CD4-positive, alpha-beta T cell treated with Interleukin-10 for 1 hour (primary cell): ENCODE data around the gene TSPO.

Experiments
- DNase-seq: peaks from one replicate; pipeline ENCODE4 v3.0.0-alpha.2; 2020

The TSPO gene

DNA sequence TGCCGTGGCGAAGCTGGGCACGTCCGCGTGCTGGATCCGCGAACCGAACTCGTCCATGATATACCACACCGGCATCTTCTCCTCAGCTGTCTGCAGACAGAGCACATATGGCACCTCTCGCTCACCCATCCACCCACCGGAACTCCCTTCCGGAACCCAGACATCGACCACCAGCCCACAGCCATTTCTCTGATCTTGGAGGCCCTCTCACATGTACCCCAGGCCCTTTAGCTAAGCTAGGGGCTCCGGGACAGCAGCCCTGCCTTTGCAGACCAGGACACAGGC, 28.5 kb downstream of the TSPO start:
- DNase-seq: no peak

DNA sequence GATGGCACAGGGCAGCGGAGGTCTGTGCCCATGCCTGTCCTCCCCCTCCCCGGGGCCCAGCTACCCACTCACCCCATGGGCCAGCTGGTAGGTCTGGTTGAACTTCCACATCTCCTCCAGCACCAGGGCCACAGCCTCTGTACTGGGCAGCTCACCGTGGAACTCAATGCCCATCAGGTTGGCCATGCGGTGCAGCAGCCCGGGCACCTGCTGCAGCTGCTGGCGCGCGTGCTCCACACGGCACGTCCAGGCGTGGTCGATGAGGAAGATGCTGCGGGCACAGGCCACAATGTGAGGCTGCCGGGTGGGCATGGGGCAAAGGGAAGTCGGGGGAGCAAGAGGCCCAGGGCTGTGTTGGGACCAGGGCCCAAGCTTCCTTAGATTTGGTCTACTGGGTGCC, 29.3 kb downstream of the TSPO start:
- DNase-seq: no peak

DNA sequence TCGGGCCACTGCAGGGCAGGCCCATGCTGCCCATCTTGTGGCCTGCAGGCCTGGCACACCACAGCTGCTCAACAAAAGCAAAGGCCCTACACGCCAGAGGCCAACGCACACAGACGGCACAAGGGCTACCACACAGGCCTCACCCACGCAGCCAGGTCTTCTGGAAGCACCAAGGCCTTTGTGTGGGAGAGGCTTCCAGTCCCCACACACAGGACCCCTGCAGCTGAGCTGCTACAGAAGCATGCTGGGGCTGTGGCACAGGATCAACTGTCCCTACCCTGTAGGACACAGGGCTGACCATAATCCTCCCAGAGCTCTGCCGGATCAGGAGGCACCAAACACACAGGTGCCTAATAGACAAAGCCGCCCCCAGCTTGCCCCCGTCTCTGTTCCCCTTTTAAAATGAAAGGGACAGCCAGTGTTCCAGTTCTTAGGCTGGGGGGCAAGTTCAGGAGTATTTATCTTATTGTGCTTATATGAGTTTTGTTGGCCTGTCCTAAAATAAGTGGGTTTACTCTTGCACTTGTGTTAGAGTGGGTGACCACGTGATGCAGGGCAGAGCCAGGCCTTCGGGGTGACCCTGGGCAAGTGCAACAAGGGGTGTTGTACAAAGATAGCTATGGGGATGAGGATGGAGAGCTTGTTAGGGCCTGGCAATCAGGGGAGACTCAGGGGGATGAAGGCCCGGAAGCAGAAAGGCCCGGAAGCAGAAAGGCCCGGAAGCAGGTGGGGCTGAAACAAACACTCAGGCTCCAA, 30.1 kb downstream of the TSPO start:
- no peak for DNase-seq

DNA sequence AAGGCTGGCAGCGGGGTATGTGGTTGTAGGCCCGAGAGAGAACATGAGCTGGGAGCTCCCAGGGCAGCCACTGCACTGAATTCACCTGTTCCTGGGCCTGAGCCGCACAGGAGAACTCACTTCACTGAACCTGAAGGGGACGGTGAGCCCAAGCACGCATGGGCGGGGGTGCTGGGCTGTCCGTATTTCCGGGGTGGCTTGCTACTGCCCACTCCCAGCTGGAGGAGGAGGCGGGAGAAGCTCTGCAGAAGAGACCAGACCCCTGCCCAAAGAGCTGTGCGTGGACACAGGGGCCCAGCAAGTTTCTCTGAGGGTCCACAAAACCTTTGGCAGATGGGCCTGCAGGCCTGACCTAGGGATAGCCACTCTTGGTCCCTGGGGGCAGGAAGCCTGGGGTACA, 30.8 kb downstream of the TSPO start:
- no peak for DNase-seq

DNA sequence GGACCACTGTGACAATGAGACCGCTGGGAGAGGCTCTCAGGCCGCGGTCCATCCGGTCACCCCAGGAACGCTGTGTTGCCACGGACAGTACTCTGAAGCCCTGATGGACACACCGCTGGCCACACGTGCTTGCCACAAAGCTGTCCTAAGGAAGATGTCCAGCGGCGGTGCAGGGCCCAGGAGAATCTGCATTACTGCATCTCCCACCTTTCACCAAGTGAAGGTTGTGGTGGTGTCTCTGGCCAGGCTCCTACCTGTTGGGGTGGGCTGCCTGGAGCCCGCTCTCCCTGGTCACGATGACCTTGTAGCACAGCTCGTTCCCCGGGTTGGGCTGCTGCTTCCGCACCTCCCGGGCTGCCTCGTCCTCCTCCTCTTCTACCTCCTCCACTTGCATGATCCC, 31.4 kb downstream of the TSPO start:
- no peak for DNase-seq

DNA sequence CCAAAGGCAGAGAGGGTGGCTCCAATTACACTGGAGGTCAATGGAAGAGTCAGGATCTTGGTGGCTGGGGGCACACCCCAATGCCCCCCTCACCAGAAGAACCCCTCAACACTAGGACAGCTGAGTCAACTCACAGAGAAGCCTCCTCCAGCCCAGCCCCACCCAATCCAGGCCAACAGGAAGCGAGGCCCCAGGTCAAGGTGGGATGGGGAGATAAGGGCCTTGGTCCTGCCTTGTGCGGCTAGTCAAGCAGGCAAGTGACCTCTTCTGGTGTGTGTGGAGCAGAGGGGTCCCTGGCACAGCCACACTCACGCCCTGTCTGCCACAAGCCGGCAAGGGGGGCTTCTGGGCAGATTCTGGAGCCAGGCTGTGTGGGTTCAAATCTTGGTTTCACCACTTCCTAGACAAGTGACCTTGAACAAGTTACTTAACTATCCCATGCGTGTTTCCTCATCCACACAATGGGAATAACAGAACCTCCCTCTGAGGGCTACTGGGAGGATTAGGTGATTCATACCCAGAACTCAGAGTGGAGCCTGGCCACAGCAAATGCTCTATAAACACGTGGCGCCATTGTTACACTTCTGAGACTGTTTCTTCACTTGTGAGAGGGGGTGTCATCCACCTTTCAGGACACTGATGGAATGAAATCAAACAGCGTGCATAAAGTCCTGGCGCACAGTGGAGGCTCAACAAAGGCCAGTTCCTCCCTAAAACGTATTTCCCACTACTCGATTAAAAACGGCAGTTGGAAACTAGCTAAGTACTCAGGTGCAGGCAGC, 32.3 kb downstream of the TSPO start:
- DNase-seq: no peak

DNA sequence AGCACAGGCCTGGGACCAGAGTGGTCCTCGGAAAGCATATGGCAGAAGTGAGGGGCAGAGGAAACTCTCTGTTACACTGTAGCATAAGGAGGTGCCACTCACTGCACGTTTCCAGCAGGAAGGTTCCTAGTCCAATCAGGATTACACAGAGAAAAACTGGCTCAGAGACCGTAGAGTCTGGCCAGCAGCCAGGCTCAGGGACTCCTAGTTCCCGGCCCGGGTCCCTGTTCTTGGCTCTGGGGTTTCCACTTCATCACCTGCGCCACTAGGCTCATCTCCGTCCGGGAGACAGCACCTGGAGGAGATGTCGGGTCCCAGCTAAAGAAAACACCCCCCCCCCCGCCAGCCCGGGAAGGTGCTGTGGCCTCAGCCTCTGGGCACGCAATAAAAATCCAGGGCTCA, 34.5 kb downstream of the TSPO start:
- DNase-seq: no peak

DNA sequence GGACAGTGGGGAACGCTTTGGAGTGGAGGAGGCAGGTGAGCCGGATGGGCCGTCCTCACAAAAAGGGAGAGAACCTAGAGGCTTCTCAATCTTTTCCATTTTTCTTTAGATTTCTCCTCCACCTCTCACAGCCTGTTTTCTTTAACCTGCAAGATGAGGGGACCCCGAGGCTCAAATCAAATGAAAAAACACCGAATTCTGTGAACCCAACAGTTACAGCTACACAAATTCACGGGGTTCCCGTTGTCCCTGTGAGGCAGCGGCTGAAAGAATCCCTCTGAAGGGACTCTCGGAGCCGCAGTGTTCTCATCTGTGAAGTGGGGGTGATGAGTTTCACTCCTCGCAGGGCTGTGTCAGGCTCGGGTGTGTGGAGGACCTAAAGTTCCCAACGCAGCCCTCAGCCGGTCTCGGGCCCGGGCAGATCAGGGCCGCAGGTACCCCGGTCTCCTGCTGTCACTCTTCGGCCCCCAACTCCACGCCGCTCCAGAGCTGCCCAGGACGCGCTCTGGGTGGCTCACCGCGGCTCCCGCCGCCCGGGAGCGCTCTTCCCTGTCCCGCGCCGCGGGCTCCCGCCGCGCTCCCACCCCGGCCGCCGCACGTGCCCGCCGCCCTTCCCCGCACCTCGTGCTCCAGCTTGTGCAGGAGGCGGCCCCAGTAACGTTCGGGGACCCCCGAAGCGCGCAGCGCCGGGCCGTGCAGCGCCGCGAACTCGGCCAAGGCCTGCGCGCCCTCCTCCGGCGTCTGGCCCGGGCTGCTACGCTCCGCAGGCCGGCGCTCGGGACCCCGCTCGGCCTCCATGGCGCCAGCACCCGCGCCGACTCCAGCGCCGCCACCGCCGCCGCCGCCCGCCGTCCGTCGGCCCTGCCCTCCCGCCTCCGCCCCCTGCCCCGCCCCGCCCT, 35.2 kb downstream of the TSPO start, which contains the start of gene TTLL12:
Gene TTLL12 (minus strand): TSS at position 863 of the 899 bp plus-strand sequence. CDS start 65 bp downstream, at position 798.
- peak; percentile 65 for DNase-seq

DNA sequence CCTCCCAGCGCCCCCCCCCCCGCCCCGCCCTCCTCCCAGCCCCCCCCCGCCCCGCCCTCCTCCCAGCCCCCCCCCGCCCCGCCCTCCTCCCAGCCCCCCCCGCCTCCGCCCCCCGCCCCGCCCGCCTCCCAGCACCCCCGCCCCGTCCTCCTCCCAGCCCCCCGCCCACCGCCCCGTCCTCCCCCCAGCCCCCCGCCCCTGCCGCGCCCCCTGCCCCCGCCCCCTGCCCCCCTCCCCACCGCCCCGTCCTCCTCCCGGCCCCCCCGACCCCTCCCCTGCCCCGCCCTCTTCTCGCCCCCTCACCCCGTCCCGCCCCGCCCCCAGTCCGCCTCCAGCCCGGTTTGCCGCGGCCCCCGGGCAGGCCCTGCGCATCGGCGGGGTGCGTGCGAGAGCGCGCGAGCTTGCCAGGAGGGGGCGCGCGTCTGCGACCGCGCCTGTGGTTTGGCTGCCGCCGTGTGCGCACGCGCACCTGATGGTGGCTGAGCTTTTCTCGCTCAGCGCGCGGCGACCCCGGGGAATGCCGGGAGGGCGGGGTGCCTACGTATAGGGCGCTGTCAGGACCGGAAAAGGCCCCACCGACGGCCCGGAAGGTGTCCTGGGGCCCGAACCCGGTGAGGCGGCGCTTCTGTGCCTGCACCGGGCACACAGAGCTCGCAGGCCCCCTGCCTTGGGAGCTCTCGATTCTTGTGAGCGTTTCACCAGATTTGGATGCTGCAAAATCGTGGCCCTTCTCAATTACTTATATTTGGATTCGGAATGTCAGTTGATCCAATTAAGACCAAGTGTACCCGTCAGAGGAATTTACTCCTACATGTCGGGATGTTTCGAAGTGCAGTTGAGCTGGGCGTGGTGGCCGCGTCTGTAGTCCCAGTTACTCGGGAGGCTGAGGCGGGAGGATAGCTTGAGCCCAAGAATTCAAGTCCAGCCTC, 36.1 kb downstream of the TSPO start:
- peak; percentile 97 for DNase-seq

DNA sequence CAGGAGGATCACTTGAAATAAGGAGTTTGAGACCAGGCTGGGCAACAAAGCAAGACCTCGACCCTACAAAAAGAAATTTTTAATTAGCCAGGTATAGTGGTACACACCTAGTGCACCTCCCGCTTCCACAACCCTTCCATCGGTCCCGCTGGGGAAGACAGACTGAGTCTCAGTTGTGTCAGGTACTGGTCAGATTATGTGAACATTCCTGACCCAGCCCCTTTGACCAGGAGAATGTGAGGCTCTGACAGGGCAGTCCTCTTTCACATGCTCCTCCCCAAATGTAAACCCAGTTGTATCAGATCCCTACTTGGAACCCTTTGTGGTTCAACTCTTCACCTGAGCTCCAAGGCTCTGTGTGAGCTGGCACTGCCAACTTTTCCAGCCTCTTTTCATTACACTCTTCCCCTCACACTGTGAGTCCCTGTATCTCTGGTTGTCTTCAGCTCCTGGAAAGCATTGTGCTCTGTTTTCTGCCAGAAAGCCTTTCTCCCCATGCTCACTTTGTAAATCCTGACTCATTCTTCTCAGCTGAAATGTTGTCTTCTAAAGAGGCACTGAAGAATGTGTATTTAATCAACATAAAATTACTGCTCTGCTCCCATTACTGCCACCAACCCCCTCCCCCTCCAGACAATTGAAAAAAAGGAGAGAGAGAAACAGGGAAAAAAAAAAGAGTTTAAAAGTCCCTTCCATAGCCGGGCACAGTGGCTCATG, 37.6 kb downstream of the TSPO start:
- DNase-seq: no peak

DNA sequence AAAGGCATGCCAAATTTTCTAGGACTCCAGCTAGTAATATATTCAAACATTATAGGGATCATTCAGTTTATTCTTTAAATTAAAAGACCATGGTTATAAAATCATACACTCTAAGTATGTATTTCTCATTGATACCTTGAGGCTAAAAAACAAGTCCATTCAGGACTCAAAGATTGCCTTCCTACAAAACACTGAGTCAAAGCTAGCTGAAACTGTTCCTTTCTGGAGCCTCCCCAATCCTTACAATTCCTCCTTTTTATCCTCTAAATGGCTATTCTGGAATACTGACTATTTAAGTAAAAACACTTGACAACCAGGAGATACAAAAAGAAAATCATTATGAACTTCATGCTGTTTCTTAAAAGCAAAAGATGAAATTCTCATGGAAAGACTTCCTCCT, 40.5 kb downstream of the TSPO start:
- DNase-seq: no peak

DNA sequence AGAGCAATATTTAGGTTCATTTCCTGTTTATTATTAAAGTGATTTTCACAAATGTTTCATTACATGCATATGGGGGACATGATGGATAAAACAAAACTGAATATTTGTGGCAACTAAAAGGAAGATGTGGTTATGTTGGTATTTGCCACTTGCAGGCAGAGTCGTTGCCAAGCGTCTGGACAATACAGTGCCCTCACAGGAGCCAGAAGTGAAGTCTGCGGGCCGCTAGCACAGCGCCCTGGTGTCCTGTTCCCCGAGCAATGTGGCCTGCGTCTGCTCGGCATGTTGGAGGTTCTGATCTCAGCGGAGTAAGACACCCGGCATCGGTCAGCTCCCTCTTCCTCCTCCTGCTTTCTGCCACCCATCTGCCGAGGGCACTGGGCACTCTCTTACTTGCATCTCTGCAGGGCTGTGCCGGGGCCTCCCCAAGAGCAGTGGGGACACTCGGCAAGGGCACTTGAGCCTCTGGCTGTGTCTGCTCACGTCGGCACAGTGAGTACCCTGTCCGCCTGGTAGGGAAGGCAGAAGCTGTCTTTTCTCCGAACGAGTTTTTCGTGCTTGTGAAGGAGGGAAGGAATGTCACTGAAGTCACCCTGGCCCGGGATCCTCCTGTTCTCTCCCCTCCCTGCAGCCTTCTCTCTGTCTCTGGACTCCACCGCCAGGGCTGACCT, 46.0 kb downstream of the TSPO start:
- DNase-seq: no peak

DNA sequence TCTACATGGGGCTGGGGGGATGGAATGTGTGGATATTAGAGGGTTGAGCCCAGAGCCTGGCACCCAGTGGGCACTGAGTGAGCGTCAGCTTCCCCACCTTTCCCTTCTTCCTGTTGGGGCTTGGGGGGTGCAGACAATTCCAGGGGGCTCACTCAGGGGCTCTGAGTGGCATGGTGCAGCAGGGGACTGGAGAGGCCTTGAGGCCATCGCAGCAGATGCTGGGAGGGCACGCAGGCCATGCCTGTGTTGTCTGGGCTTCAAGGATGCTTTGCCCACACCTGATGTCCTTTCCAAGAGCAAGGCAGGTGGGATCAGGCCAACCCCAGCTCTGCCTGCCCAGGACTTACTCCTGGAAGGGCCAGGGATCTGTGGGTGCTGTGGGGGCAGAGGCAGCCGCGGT, 46.8 kb downstream of the TSPO start:
- no peak for DNase-seq

DNA sequence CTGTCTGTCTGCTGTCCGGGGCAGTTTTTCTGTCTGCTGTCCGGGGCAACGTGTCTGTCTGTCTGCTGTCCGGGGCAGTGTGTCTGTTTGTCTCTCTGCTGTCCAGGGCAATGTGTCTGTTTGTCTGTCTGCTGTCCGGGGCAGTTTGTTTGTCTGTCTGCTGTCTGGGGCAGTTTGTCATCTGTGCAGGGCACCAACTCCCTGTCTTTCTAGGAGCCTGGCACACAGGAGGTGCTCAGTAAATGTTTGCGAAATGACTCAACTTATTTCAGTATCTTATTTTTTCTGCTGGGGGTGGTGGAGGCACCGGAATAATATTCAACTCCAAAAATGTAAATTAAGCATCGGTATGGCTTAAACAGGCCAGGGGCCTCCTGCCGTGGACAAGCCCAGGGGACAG, 47.6 kb downstream of the TSPO start:
- DNase-seq: no peak

DNA sequence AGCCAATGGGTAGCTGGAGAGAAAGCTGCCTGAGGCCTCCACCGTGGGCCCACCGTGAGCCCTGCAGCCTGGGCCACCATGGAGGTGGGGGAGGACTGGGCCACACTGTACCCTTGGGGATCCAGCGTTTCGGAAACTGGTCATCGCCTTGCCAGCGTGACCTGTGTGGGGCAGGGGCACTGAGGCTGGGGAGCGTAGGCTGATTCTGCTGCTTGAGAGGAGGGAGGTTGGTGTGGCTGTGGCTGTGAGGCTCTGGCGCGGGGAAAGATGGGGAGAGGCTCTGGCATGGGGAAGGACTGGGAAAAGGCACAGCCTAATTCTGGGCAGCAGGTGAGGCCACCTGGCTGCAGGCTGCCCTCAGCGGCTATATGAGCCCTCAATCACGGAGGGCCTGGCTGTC, 48.2 kb downstream of the TSPO start:
- no peak for DNase-seq

DNA sequence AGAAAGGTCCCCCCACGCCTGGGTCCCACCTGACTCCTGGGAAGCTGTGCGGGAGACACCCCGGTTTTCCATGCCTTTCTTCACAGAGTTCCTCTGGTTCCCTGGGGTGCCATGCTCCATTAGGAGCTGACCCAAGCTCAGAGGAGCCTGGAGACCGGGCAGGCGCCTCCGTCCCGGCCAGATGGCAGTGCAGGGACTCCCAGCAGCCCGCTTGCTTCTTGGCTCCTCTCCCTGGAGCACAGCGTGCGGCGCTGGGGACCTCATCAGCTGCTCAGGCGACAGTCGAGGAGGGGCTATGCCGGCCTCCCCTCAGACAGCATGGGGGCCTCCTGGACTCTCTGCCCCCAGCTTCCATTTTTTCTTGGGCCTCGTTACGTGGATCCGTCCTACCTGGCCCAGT, 48.7 kb downstream of the TSPO start:
- no peak for DNase-seq

DNA sequence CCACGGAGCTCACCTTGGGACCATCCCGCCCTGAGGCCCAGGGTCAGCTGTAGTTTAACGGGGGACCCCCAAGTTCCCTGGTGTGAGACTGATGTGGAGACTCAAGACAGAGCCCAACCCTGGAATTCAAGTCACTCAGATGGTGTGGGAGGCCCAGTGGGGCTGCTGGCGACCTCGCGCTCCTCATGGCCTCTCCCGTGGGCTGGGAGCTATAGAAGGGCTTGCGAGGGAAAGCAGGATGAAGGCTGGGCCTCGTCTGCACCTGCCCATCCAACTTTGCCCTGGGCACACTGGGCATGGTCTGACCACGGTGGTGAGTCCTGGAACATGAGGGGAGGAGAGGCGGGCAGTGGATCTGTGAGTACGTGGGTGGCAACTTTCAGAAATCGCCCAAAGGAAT, 49.2 kb downstream of the TSPO start:
- no peak for DNase-seq

DNA sequence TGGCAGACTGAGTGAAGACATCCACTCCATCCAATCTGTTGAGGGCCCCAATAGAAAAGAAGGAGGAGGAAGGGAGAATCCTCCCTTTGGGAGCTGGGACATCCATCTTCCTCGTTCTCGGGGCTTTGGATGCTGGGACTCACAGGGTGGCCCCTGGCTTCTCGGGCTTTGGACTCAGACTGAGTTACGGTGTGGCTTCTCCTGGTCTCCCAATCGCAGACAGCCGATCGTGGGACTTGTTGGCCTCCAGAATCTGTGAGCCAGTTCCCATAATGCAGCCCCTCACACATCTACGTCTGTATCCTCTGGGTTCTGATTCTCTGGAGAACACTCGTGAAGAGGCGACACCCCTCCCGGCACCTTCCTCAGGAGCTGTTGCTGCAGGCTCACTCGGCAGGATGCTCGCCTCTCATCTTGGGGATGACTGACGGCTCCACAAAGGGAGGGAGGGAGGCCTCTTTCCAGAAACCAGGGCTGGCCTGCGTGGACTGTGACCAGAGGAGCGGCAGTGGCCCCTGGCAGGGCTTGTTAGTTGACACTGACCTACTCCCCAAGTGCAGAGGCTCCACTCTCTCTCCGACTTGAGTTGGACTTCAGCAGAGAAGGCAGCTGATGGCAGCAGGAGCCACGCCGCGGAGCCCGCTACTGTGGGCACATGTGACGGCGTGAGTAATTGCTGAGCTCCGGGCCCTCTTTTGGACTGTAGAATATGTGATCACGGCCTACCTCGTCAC, 50.3 kb downstream of the TSPO start:
- no peak for DNase-seq

DNA sequence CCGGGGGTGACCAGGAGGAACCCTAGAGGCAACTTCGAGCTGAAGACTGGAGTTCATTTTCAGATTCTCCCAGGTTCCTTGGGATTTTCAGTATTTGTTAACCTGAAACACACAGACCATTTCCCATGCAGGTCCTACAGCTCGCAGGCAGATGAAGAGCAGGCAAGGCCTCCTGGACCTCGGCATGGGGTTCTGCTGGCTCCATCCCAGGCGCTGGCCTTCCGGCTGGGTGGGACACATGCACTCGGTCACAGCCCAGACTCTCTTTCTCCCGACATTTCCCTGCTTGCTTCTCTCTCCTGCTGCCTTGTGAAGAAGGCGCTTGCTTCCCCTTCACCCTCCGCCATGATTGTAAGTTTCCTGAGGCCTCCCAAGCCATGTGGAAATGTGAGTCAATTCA, 51.0 kb downstream of the TSPO start:
- DNase-seq: no peak

DNA sequence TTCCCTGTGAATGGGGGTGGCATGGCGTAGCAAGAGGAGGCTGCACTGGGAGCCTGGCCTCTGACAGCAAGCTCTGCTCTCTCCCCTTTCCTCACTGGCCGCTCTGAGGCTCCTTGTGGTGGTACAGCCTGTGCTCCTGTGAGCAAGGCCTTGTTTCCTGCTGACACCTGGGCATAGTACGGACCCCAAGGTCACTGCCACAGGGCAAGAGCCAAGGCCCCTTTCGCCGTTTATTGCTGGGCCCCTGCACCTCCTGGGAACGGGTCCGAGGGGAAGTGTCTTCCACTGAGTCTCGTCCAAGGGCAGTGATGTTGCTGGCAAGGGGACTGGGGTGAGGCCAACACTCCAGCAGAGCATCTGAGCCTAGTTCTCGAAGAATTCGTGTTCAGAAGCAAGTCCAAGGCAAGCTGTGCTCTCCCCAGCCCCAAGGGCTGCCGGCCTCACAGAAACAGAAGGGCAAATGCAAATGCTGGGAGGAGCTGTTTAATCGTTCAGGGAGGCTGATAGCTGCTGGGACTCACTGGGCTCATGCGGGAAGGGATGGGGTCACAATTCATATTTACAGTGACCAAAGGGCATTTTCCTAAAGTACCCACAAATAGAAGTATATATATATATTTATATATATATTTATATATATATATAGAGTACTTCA, 51.5 kb downstream of the TSPO start:
- no peak for DNase-seq
